ENCODE data around the gene ADAMTSL5. TPM values are rescaled to one million over a fixed set of nuclear protein-coding genes. Genes with fewer than 3 reads are reported as not detected.

ADAMTSL5 gene
- polyA plus RNA-seq, 1 donor from 2014 or later, result not detected

DNA sequence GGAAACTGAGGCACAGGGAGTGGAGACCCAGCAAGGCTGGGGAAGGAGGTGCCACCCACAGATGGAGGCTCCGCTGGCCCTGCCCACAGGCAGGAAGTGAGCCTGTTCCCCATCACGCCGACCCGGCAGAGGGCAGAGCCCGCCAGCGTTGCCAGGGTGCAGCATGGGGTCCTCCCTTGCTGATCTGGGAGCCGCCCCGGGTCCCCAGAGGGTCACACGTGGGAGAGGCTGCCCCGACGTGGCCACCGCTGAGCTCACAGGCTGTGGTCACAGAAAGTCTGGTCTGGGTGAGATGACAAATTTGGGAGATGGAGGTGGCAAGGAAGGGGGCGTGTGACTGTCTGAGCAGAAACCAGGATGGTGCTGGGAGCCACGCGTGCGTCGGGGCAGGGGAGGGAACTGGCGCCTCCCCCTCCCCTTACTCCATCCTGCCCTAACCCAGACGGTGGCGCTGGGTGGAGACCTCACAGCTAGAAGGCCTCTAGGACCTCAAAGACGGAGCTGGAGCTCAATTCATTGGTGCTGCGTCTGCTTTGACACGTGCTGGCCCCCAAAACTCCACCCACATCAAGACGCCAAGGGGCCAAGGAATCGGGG is 47.6 kb upstream of the ADAMTSL5 start:
- Histone ChIP-seq H3K27ac (ENCODE audit: low read length) (no peak overlapping the region), H3F3A (ENCODE audit: insufficient read depth, low read length, poor library complexity, severe bottlenecking) (no peaks in the 10 kb centered on the region), H3K4me3 (ENCODE audit: low read length) (no peak overlapping the region), H2AFZ (ENCODE audit: low read depth, low read length) (no peak overlapping the region), H4K20me1 (ENCODE audit: insufficient read depth) (peaks cover 51% of the 10 kb centered on the region), H3K79me2 (replicated peaks; ENCODE audit: insufficient read depth, low read length) (peaks cover 55% of the 10 kb centered on the region), H3K36me3 (ENCODE audit: insufficient read depth, low read length) (peaks cover 5% of the 10 kb centered on the region), H3K9me2 (ENCODE audit: insufficient read depth, low read length) (no peaks in the 10 kb centered on the region), H3K4me2 (ENCODE audit: low read length) (no peak overlapping the region), H3K9me3 (ENCODE audit: low read length) (no peaks in the 10 kb centered on the region), H3K9ac (ENCODE audit: low read length) (no peak overlapping the region), H3K27me3 (ENCODE audit: insufficient read depth, low read depth, low read length) (no peaks in the 10 kb centered on the region)
- TF ChIP-seq SMC3 (conservative IDR thresholded peaks at IDR 0.05; ENCODE audit: poor library complexity) (no peak), POLR2AphosphoS5 (IDR thresholded peaks at IDR 0.05) (no peak), EZH2 (IDR thresholded peaks at IDR 0.05; ENCODE audit: borderline replicate concordance, insufficient read depth, low read length, poor library complexity, severe bottlenecking) (no peak), TAF1 (IDR thresholded peaks at IDR 0.05; ENCODE audit: low read depth) (no peak), MXI1 (conservative IDR thresholded peaks at IDR 0.05; ENCODE audit: poor library complexity, severe bottlenecking) (no peak), EP300 (conservative IDR thresholded peaks at IDR 0.05; ENCODE audit: poor library complexity, severe bottlenecking) (no peak)
- TF ChIP-seq, protein P1, sequence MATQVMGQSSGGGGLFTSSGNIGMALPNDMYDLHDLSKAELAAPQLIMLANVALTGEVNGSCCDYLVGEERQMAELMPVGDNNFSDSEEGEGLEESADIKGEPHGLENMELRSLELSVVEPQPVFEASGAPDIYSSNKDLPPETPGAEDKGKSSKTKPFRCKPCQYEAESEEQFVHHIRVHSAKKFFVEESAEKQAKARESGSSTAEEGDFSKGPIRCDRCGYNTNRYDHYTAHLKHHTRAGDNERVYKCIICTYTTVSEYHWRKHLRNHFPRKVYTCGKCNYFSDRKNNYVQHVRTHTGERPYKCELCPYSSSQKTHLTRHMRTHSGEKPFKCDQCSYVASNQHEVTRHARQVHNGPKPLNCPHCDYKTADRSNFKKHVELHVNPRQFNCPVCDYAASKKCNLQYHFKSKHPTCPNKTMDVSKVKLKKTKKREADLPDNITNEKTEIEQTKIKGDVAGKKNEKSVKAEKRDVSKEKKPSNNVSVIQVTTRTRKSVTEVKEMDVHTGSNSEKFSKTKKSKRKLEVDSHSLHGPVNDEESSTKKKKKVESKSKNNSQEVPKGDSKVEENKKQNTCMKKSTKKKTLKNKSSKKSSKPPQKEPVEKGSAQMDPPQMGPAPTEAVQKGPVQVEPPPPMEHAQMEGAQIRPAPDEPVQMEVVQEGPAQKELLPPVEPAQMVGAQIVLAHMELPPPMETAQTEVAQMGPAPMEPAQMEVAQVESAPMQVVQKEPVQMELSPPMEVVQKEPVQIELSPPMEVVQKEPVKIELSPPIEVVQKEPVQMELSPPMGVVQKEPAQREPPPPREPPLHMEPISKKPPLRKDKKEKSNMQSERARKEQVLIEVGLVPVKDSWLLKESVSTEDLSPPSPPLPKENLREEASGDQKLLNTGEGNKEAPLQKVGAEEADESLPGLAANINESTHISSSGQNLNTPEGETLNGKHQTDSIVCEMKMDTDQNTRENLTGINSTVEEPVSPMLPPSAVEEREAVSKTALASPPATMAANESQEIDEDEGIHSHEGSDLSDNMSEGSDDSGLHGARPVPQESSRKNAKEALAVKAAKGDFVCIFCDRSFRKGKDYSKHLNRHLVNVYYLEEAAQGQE (IDR thresholded peaks at IDR 0.05; ENCODE audit: borderline replicate concordance), result no peak
- TF ChIP-seq, protein P2, sequence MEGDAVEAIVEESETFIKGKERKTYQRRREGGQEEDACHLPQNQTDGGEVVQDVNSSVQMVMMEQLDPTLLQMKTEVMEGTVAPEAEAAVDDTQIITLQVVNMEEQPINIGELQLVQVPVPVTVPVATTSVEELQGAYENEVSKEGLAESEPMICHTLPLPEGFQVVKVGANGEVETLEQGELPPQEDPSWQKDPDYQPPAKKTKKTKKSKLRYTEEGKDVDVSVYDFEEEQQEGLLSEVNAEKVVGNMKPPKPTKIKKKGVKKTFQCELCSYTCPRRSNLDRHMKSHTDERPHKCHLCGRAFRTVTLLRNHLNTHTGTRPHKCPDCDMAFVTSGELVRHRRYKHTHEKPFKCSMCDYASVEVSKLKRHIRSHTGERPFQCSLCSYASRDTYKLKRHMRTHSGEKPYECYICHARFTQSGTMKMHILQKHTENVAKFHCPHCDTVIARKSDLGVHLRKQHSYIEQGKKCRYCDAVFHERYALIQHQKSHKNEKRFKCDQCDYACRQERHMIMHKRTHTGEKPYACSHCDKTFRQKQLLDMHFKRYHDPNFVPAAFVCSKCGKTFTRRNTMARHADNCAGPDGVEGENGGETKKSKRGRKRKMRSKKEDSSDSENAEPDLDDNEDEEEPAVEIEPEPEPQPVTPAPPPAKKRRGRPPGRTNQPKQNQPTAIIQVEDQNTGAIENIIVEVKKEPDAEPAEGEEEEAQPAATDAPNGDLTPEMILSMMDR (IDR thresholded peaks at IDR 0.05; ENCODE audit: poor library complexity, severe bottlenecking), result no peak

DNA sequence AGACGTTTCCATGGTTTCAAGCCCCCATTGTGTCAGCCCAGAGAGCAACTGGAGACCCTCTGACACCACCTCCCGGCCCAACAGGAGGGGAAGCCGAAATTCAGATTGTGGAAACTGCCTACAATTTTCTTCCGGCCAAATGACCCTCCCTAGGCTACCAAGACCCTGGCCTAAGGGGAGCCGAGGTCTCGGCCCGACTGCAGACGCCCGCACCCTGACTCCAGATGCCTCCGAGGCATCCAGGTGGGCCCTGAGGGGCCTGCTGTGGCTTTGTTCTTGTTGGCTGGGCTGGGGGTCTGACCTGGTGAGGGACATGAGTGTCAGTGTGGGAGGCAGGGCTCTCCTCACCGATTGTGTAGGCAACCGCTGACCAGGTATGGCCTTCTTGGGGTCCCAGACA is 45.7 kb upstream of the ADAMTSL5 start:
- Histone ChIP-seq H3K4me3 (ENCODE audit: low read length) (no peak overlapping the region), H3K27me3 (ENCODE audit: insufficient read depth, low read depth, low read length) (no peaks in the 10 kb centered on the region), H3K9ac (ENCODE audit: low read length) (no peak overlapping the region), H3K79me2 (replicated peaks; ENCODE audit: insufficient read depth, low read length) (peaks cover 41% of the 10 kb centered on the region), H3K9me2 (ENCODE audit: insufficient read depth, low read length) (no peaks in the 10 kb centered on the region), H3K9me3 (ENCODE audit: low read length) (no peaks in the 10 kb centered on the region), H4K20me1 (ENCODE audit: insufficient read depth) (peaks cover 39% of the 10 kb centered on the region), H2AFZ (ENCODE audit: low read depth, low read length) (no peak overlapping the region), H3K4me2 (ENCODE audit: low read length) (no peak overlapping the region), H3K27ac (ENCODE audit: low read length) (no peak overlapping the region), H3K36me3 (ENCODE audit: insufficient read depth, low read length) (peaks cover 5% of the 10 kb centered on the region), H3F3A (ENCODE audit: insufficient read depth, low read length, poor library complexity, severe bottlenecking) (no peaks in the 10 kb centered on the region)
- TF ChIP-seq MXI1 (conservative IDR thresholded peaks at IDR 0.05; ENCODE audit: poor library complexity, severe bottlenecking) (no peak), TAF1 (IDR thresholded peaks at IDR 0.05; ENCODE audit: low read depth) (no peak), SMC3 (conservative IDR thresholded peaks at IDR 0.05; ENCODE audit: poor library complexity) (no peak), EP300 (conservative IDR thresholded peaks at IDR 0.05; ENCODE audit: poor library complexity, severe bottlenecking) (no peak), RAD21 (conservative IDR thresholded peaks at IDR 0.05) (no peak), POLR2AphosphoS5 (IDR thresholded peaks at IDR 0.05) (no peak), EZH2 (IDR thresholded peaks at IDR 0.05; ENCODE audit: borderline replicate concordance, insufficient read depth, low read length, poor library complexity, severe bottlenecking) (no peak)
- TF ChIP-seq, protein P2 (IDR thresholded peaks at IDR 0.05; ENCODE audit: poor library complexity, severe bottlenecking), result no peak
- TF ChIP-seq, protein P1 (IDR thresholded peaks at IDR 0.05; ENCODE audit: borderline replicate concordance), result no peak

All from neural cell (in vitro differentiated cells).